ENCODE data around the gene ZMYND19.
"Not testable (repeated sequence)": the region's sequence is repeated elsewhere in the genome, so short reads cannot be mapped to it uniquely, and the experiment has no call there.

DNA sequence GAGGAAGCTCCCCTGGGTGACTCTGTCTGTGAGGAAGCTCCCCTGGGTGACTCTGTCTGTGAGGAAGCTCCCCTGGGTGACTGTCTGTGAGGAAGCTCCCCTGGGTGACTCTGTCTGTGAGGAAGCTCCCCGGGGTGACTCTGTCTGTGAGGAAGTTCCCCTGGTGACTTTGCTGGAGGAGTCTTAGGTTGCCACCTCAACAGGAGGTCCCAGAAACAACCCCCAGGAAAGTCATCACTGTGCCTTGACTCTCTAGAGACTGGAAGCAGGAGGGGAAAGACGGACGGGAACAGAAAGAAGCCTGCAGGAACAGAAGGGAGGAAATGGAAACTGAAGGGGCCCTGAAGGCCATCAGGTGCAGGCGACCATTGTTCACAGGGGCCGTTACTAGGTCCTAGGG, 21.9 kb downstream of the ZMYND19 start:
- TF ChIP-seq, protein P1, sequence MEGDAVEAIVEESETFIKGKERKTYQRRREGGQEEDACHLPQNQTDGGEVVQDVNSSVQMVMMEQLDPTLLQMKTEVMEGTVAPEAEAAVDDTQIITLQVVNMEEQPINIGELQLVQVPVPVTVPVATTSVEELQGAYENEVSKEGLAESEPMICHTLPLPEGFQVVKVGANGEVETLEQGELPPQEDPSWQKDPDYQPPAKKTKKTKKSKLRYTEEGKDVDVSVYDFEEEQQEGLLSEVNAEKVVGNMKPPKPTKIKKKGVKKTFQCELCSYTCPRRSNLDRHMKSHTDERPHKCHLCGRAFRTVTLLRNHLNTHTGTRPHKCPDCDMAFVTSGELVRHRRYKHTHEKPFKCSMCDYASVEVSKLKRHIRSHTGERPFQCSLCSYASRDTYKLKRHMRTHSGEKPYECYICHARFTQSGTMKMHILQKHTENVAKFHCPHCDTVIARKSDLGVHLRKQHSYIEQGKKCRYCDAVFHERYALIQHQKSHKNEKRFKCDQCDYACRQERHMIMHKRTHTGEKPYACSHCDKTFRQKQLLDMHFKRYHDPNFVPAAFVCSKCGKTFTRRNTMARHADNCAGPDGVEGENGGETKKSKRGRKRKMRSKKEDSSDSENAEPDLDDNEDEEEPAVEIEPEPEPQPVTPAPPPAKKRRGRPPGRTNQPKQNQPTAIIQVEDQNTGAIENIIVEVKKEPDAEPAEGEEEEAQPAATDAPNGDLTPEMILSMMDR (IDR thresholded peaks at IDR 0.05), result not testable (repeated sequence)
- TF ChIP-seq POLR2AphosphoS5 (IDR thresholded peaks at IDR 0.05; ENCODE audit: low read depth, low read length); TCF7L2 (IDR thresholded peaks at IDR 0.05; ENCODE audit: low read depth, low read length); SIN3A (IDR thresholded peaks at IDR 0.05; ENCODE audit: borderline replicate concordance, insufficient read depth, low read depth, low read length): not testable (repeated sequence)
